Erythroblast (primary cell): Measurements from ENCODE around the gene SDR42E1.
"Not testable (repeated sequence)": the region's sequence is repeated elsewhere in the genome, so short reads cannot be mapped to it uniquely, and the experiment has no call there.

Experiments used
- DNase-seq, 2 experiments: peaks; one replicate each; lab custom pipeline; 2025; lab: John Stamatoyannopoulos, UW
- GATA1 ChIP-seq: IDR thresholded peaks from 2 replicates; pipeline ENCODE4 v1.6.1; 2011; ENCODE audit warnings: low read depth, mild to moderate bottlenecking, control low read depth, low read length, moderate library complexity
- POLR2A ChIP-seq: IDR thresholded peaks from 2 replicates; pipeline ENCODE4 v1.6.1; 2011; ENCODE audit warnings: mild to moderate bottlenecking, low read length

SDR42E1 gene

GRCh38 chr16:82027629-82028064 lies 16.4 kb upstream of the SDR42E1 start:
- DNase-seq, result no peak
- TF ChIP-seq GATA1 (no peak), POLR2A (no peak)

GRCh38 chr16:82024883-82025282 lies 13.6 kb upstream of the SDR42E1 start:
- TF ChIP-seq POLR2A (no peak), GATA1 (no peak)
- no peak for DNase-seq

GRCh38 chr16:82024316-82024715 lies 13.0 kb upstream of the SDR42E1 start:
- TF ChIP-seq POLR2A, result no peak
- TF ChIP-seq GATA1, result no peak
- DNase-seq, result no peak

GRCh38 chr16:82023206-82023605 lies 11.9 kb upstream of the SDR42E1 start:
- TF ChIP-seq GATA1 (no peak), POLR2A (no peak)
- no peak for DNase-seq

- TF ChIP-seq GATA1, result no peak
- no peak for TF ChIP-seq POLR2A
- DNase-seq, result no peak
Observed at GRCh38 chr16:82020051-82020450, 8.8 kb upstream of the SDR42E1 start.

GRCh38 chr16:82019535-82019934 lies 8.3 kb upstream of the SDR42E1 start:
- TF ChIP-seq POLR2A (no peak), GATA1 (no peak)
- DNase-seq, result no peak

- no peak for DNase-seq
- no peak for TF ChIP-seq GATA1
- no peak for TF ChIP-seq POLR2A
Observed at GRCh38 chr16:82017911-82018568, 6.8 kb upstream of the SDR42E1 start.

- TF ChIP-seq GATA1, result no peak
- TF ChIP-seq POLR2A, result no peak
- no peak for DNase-seq
Observed at GRCh38 chr16:82016964-82017363, 5.7 kb upstream of the SDR42E1 start.

- DNase-seq, result peak in 1 of 2 experiments; percentile 5
- TF ChIP-seq GATA1, result no peak
- no peak for TF ChIP-seq POLR2A
Observed at GRCh38 chr16:82016263-82016662, 5.0 kb upstream of the SDR42E1 start.

- no peak for TF ChIP-seq GATA1
- TF ChIP-seq POLR2A, result no peak
- no peak for DNase-seq
Observed at GRCh38 chr16:82013139-82013538, 1.9 kb upstream of the SDR42E1 start.

- TF ChIP-seq GATA1 (no peak), POLR2A (no peak)
- no peak for DNase-seq
Observed at GRCh38 chr16:82010649-82011048, 621 bp downstream of the SDR42E1 start.

- not testable (repeated sequence) for DNase-seq
Observed at GRCh38 chr16:82009789-82010188, 1.5 kb downstream of the SDR42E1 start.

- TF ChIP-seq GATA1, result no peak
- no peak for TF ChIP-seq POLR2A
- DNase-seq, result no peak
Observed at GRCh38 chr16:82008957-82009592, 2.2 kb downstream of the SDR42E1 start.

- no peak for DNase-seq
- TF ChIP-seq GATA1, result no peak
- no peak for TF ChIP-seq POLR2A
Observed at GRCh38 chr16:82007189-82007588, 4.1 kb downstream of the SDR42E1 start.

GRCh38 chr16:82006036-82006435 lies 5.2 kb downstream of the SDR42E1 start:
- TF ChIP-seq GATA1, result no peak
- TF ChIP-seq POLR2A, result no peak
- DNase-seq, result no peak
